MM.1S (cell line): Measurements from ENCODE around the gene IPCEF1.

Source experiments
- EZH2 ChIP-seq: fragments of 300-600 bp; sonication (generic); optimal IDR thresholded peaks from 2 replicates; pipeline ENCODE3; 2017; ENCODE audit warnings: low read depth, mild to moderate bottlenecking, antibody characterized with exemption, low read length, mixed read lengths
- TF ChIP-seq, protein P1 (sequence below): fragments of 300-600 bp; sonication (generic); IDR thresholded peaks from 2 replicates; pipeline ENCODE4 v1.5.1; 2016; ENCODE audit warnings: antibody characterized with exemption, low read length, mixed read lengths

DNA sequence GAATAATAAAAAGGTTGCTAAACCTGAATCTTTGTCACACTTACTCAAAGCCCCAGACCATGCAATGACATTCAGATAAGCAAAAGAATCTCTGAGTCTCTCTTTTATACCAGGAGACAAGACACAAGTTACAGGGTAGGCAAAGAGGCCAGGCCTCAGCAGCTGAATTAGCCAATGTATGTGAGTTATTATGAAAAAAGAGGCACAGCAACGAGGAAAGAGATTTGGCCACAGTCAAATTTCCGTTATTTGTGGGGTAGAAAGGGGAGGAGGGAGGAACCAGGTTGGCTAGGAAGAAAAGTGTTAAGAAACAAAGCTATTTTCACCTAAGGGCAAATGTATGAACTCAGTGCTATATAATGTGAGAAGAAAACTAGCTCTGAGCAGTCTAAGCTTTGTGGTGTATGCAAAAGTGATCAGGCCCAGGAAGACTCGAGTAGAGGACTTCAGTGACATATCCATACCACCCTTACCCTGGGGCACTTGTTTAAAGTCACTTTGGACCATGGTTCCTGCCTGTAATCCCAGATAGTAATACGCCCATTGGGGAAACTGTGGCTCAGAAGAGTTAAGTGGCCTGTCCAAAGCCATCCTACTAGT lies 19.1 kb downstream of the IPCEF1 start:
- TF ChIP-seq, protein P1, sequence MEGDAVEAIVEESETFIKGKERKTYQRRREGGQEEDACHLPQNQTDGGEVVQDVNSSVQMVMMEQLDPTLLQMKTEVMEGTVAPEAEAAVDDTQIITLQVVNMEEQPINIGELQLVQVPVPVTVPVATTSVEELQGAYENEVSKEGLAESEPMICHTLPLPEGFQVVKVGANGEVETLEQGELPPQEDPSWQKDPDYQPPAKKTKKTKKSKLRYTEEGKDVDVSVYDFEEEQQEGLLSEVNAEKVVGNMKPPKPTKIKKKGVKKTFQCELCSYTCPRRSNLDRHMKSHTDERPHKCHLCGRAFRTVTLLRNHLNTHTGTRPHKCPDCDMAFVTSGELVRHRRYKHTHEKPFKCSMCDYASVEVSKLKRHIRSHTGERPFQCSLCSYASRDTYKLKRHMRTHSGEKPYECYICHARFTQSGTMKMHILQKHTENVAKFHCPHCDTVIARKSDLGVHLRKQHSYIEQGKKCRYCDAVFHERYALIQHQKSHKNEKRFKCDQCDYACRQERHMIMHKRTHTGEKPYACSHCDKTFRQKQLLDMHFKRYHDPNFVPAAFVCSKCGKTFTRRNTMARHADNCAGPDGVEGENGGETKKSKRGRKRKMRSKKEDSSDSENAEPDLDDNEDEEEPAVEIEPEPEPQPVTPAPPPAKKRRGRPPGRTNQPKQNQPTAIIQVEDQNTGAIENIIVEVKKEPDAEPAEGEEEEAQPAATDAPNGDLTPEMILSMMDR, result no peak
- no peak for TF ChIP-seq EZH2
